ENCODE measurements around the gene PTPN11.
"Not testable (repeated sequence)": the region's sequence is repeated elsewhere in the genome, so short reads cannot be mapped to it uniquely, and the experiment has no call there.

PTPN11 gene

GRCh38 chr12:112409906-112410244 lies 8.9 kb upstream of the PTPN11 start:
- no peak overlapping the region for H3K9ac ChIP-seq (ENCODE audit: low read depth, low read length)
- H3K4me1 ChIP-seq (ENCODE audit: control insufficient read depth, insufficient read depth, low read length): peaks cover 3% of the 10 kb centered on the region; the same call in 1 of the 2 replicates
- no peak overlapping the region for H3K27ac ChIP-seq (ENCODE audit: low read depth, low read length)
- H3K27me3 ChIP-seq (ENCODE audit: control insufficient read depth, insufficient read depth, low read length): no peaks in the 10 kb centered on the region
- no peak overlapping the region for H3K4me3 ChIP-seq (ENCODE audit: low read depth, low read length)
- peaks cover 40% of the 10 kb centered on the region for H3K36me3 ChIP-seq (ENCODE audit: control insufficient read depth, insufficient read depth, low read length)
- no peaks in the 10 kb centered on the region for H3K9me3 ChIP-seq (ENCODE audit: control insufficient read depth, insufficient read depth, low read length)

- Histone ChIP-seq H3K9ac (ENCODE audit: low read depth, low read length) (no peak overlapping the region), H3K4me1 (ENCODE audit: control insufficient read depth, insufficient read depth, low read length) (no peaks in the 10 kb centered on the region), H3K4me3 (ENCODE audit: low read depth, low read length) (no peak overlapping the region), H3K36me3 (ENCODE audit: control insufficient read depth, insufficient read depth, low read length) (no peaks in the 10 kb centered on the region), H3K27ac (ENCODE audit: low read depth, low read length) (no peak overlapping the region), H3K9me3 (ENCODE audit: control insufficient read depth, insufficient read depth, low read length) (no peaks in the 10 kb centered on the region), H3K27me3 (ENCODE audit: control insufficient read depth, insufficient read depth, low read length) (no peaks in the 10 kb centered on the region)
Observed at GRCh38 chr12:112413855-112414625, 4.7 kb upstream of the PTPN11 start.

- not testable (repeated sequence) for H3K4me1 ChIP-seq (ENCODE audit: control insufficient read depth, insufficient read depth, low read length); H3K27me3 ChIP-seq (ENCODE audit: control insufficient read depth, insufficient read depth, low read length); H3K27ac ChIP-seq (ENCODE audit: low read depth, low read length); H3K9me3 ChIP-seq (ENCODE audit: control insufficient read depth, insufficient read depth, low read length); H3K4me3 ChIP-seq (ENCODE audit: low read depth, low read length); H3K36me3 ChIP-seq (ENCODE audit: control insufficient read depth, insufficient read depth, low read length); H3K9ac ChIP-seq (ENCODE audit: low read depth, low read length)
Observed at GRCh38 chr12:112415457-112415856, 3.3 kb upstream of the PTPN11 start.

GRCh38 chr12:112418273-112418607 lies 507 bp upstream of the PTPN11 start:
- Histone ChIP-seq H3K27ac (ENCODE audit: low read depth, low read length) (peak overlapping the region; percentile 98), H3K9ac (ENCODE audit: low read depth, low read length) (peak overlapping the region; percentile 93), H3K27me3 (ENCODE audit: control insufficient read depth, insufficient read depth, low read length) (no peaks in the 10 kb centered on the region), H3K9me3 (ENCODE audit: control insufficient read depth, insufficient read depth, low read length) (no peaks in the 10 kb centered on the region), H3K4me3 (ENCODE audit: low read depth, low read length) (peak overlapping the region; percentile 100), H3K4me1 (ENCODE audit: control insufficient read depth, insufficient read depth, low read length) (peaks cover 5% of the 10 kb centered on the region; the same call in 1 of the 2 replicates), H3K36me3 (ENCODE audit: control insufficient read depth, insufficient read depth, low read length) (no peaks in the 10 kb centered on the region)

GRCh38 chr12:112419297-112420133 lies 768 bp downstream of the PTPN11 start:
- H3K27ac ChIP-seq (ENCODE audit: low read depth, low read length): peak overlapping the region; percentile 98
- peak overlapping the region; percentile 93 for H3K9ac ChIP-seq (ENCODE audit: low read depth, low read length)
- H3K36me3 ChIP-seq (ENCODE audit: control insufficient read depth, insufficient read depth, low read length): no peaks in the 10 kb centered on the region
- no peaks in the 10 kb centered on the region for H3K9me3 ChIP-seq (ENCODE audit: control insufficient read depth, insufficient read depth, low read length)
- no peaks in the 10 kb centered on the region for H3K27me3 ChIP-seq (ENCODE audit: control insufficient read depth, insufficient read depth, low read length)
- peaks cover 5% of the 10 kb centered on the region; the same call in 1 of the 2 replicates for H3K4me1 ChIP-seq (ENCODE audit: control insufficient read depth, insufficient read depth, low read length)
- H3K4me3 ChIP-seq (ENCODE audit: low read depth, low read length): peak overlapping the region; percentile 100

GRCh38 chr12:112420740-112421139 lies 2.0 kb downstream of the PTPN11 start:
- Histone ChIP-seq H3K36me3 (ENCODE audit: control insufficient read depth, insufficient read depth, low read length) (no peaks in the 10 kb centered on the region), H3K9ac (ENCODE audit: low read depth, low read length) (no peak overlapping the region), H3K27ac (ENCODE audit: low read depth, low read length) (no peak overlapping the region), H3K4me1 (ENCODE audit: control insufficient read depth, insufficient read depth, low read length) (peaks cover 5% of the 10 kb centered on the region; the same call in 1 of the 2 replicates), H3K27me3 (ENCODE audit: control insufficient read depth, insufficient read depth, low read length) (no peaks in the 10 kb centered on the region), H3K9me3 (ENCODE audit: control insufficient read depth, insufficient read depth, low read length) (no peaks in the 10 kb centered on the region), H3K4me3 (ENCODE audit: low read depth, low read length) (no peak overlapping the region)

- H3K27me3 ChIP-seq (ENCODE audit: control insufficient read depth, insufficient read depth, low read length): no peaks in the 10 kb centered on the region
- H3K4me3 ChIP-seq (ENCODE audit: low read depth, low read length): no peak overlapping the region
- peaks cover 5% of the 10 kb centered on the region; the same call in 1 of the 2 replicates for H3K4me1 ChIP-seq (ENCODE audit: control insufficient read depth, insufficient read depth, low read length)
- H3K9me3 ChIP-seq (ENCODE audit: control insufficient read depth, insufficient read depth, low read length): no peaks in the 10 kb centered on the region
- no peak overlapping the region for H3K27ac ChIP-seq (ENCODE audit: low read depth, low read length)
- no peak overlapping the region for H3K9ac ChIP-seq (ENCODE audit: low read depth, low read length)
- no peaks in the 10 kb centered on the region for H3K36me3 ChIP-seq (ENCODE audit: control insufficient read depth, insufficient read depth, low read length)
Observed at GRCh38 chr12:112421363-112421762, 2.6 kb downstream of the PTPN11 start.

GRCh38 chr12:112422531-112422930 lies 3.8 kb downstream of the PTPN11 start:
- Histone ChIP-seq H3K9ac (ENCODE audit: low read depth, low read length) (no peak overlapping the region), H3K36me3 (ENCODE audit: control insufficient read depth, insufficient read depth, low read length) (no peaks in the 10 kb centered on the region), H3K4me1 (ENCODE audit: control insufficient read depth, insufficient read depth, low read length) (peaks cover 5% of the 10 kb centered on the region; the same call in 1 of the 2 replicates), H3K9me3 (ENCODE audit: control insufficient read depth, insufficient read depth, low read length) (no peaks in the 10 kb centered on the region), H3K4me3 (ENCODE audit: low read depth, low read length) (no peak overlapping the region), H3K27me3 (ENCODE audit: control insufficient read depth, insufficient read depth, low read length) (no peaks in the 10 kb centered on the region), H3K27ac (ENCODE audit: low read depth, low read length) (peak overlapping the region; percentile 22)

- no peak overlapping the region for H3K4me3 ChIP-seq (ENCODE audit: low read depth, low read length)
Observed at GRCh38 chr12:112424126-112424525, 5.4 kb downstream of the PTPN11 start.

GRCh38 chr12:112425582-112426382 lies 7.0 kb downstream of the PTPN11 start:
- no peak overlapping the region for H3K4me3 ChIP-seq (ENCODE audit: low read depth, low read length)
- H3K27ac ChIP-seq (ENCODE audit: low read depth, low read length): no peak overlapping the region
- H3K9ac ChIP-seq (ENCODE audit: low read depth, low read length): no peak overlapping the region
- no peaks in the 10 kb centered on the region for H3K4me1 ChIP-seq (ENCODE audit: control insufficient read depth, insufficient read depth, low read length)
- no peaks in the 10 kb centered on the region for H3K9me3 ChIP-seq (ENCODE audit: control insufficient read depth, insufficient read depth, low read length)
- H3K27me3 ChIP-seq (ENCODE audit: control insufficient read depth, insufficient read depth, low read length): no peaks in the 10 kb centered on the region
- no peaks in the 10 kb centered on the region for H3K36me3 ChIP-seq (ENCODE audit: control insufficient read depth, insufficient read depth, low read length)

More at GRCh38 chr12:112424126-112424525, 5.4 kb downstream of the PTPN11 start:
- Histone ChIP-seq H3K9me3 (ENCODE audit: control insufficient read depth, insufficient read depth, low read length) (no peaks in the 10 kb centered on the region), H3K36me3 (ENCODE audit: control insufficient read depth, insufficient read depth, low read length) (no peaks in the 10 kb centered on the region), H3K27me3 (ENCODE audit: control insufficient read depth, insufficient read depth, low read length) (no peaks in the 10 kb centered on the region), H3K9ac (ENCODE audit: low read depth, low read length) (no peak overlapping the region), H3K27ac (ENCODE audit: low read depth, low read length) (no peak overlapping the region), H3K4me1 (ENCODE audit: control insufficient read depth, insufficient read depth, low read length) (peaks cover 5% of the 10 kb centered on the region; the same call in 1 of the 2 replicates)

All from HUES48 (cell line).